ENCODE measurements around the gene GCG.

DNA sequence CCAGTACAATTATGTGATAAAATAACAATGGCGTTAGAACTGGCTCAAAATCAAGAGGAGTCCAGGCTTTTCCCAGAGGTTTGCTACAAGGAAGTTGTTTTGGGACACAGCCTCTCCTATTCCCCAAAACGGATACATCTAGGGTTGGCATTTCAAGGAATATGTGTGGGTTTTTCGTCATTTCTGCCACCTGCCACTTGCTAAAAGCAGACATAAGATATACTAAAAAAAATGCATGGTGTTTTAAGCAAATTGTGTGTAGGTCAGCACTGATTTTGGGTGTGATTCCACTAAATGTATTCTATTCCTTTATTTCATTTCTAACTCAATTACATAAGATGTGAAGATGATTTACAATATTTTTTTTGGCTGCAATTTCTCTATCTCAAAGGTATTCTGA lies 36.4 kb upstream of the GCG start:
- no peak for TF ChIP-seq POLR2A (IDR thresholded peaks at IDR 0.05)
- TF ChIP-seq, protein P1, sequence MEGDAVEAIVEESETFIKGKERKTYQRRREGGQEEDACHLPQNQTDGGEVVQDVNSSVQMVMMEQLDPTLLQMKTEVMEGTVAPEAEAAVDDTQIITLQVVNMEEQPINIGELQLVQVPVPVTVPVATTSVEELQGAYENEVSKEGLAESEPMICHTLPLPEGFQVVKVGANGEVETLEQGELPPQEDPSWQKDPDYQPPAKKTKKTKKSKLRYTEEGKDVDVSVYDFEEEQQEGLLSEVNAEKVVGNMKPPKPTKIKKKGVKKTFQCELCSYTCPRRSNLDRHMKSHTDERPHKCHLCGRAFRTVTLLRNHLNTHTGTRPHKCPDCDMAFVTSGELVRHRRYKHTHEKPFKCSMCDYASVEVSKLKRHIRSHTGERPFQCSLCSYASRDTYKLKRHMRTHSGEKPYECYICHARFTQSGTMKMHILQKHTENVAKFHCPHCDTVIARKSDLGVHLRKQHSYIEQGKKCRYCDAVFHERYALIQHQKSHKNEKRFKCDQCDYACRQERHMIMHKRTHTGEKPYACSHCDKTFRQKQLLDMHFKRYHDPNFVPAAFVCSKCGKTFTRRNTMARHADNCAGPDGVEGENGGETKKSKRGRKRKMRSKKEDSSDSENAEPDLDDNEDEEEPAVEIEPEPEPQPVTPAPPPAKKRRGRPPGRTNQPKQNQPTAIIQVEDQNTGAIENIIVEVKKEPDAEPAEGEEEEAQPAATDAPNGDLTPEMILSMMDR (IDR thresholded peaks at IDR 0.05), result no peak
